Stimulated activated CD4-positive, alpha-beta T cell treated with anti-CD3 and anti-CD28 coated beads, Interleukin-4, amount 100 ng/mL, for 1 hour (primary cell): ENCODE measurements around the gene PSMA7.
"Not testable (repeated sequence)": the region's sequence is repeated elsewhere in the genome, so short reads cannot be mapped to it uniquely, and the experiment has no call there.

Experiments used
- DNase-seq: peaks from one replicate; pipeline ENCODE4 v3.0.0-alpha.2; 2020

Gene PSMA7

DNA sequence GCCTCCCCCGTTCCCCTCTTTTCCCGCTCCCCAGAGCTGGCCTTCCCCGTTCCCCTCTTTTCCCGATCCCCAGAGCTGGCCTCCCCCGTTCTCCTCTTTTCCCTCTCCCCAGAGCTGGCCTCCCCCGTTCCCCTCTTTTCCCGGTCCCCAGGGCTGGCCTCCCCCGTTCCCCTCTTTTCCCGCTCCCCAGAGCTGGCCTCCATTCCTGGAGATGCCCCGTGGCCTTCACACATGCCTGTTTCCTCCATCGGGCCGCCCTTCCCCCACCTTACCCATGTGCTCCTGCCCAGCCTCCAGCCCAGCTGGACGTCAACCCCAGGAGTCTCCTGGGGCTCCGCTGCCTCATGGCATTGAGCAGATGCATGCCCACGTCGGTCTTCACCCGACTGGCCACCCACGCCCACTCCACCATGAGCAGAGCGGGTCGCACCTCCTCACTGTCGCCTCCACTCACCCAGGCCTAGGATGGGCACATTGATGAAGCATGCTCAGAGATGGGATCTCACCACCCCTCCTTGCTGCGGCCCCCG is 8.7 kb upstream of the PSMA7 start:
- no peak for DNase-seq

DNA sequence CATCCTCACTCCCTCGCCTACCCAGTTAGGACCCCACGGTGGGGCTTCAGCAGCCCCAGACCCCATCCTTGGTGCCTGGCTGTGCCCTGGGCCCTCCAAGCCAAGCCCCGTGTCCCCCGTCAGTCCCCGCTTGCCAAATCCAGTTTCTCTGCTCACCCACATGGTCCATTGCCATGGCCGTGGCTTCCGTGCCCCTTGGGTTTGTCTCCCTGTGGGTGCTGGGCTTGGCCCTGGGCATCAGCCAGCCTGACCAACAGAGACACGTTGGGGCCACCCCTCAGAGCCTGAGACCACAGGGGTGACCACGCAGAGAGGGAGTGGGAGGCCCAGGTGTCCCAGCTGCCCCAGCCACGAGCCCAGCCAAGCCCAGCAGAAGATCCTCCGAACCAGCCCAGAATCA is 8.0 kb upstream of the PSMA7 start:
- DNase-seq = no peak

DNA sequence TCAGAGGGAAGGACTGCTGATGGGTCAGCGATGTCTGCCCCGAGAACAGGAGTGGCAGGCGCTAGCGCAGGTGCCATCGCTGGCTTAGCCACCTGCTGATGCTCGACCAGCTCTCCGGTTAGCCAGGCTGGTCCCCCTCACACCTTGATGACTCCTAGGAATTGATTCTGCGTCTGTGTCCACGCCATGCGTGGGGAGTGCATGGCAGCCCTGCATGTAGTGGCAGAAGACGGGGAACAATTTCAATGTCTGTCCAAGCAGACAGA is 7.0 kb upstream of the PSMA7 start:
- no peak for DNase-seq

DNA sequence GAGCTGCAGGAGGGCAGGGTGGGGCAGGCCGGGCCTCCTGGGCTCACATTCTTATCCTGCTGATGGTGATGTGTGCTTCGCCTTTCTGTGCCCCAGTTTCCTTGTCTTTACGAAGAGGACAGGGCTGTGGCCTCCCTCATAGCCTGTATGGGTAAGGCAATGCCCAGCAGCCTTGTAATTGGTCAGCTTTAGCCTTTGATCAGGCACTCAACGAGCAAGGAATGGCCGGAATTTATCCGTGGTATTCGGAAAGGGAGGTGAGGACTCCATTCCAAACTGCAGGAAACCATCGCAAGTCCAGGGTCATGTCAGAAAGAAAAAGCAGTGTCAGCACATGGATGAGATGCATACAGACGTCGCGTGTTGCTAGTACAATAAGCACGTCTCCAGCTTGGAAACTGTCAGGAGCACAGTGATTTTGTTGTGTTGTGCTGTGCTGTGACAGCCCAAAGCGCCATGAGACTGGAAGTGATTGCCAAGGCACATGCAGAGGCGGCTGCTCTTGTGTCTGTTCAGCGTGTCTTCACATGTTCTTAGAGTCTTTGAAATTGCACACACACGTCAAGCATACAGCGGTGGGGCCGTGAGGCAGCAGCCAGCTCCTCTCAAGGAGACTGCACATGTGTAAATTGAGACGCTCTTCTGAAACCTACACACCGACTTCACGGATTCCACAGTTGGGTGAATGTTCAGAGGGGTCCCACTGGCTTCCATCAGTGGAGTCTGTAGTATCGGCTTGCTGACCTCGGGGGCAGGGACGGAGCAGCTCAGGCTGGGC is 6.5 kb upstream of the PSMA7 start:
- DNase-seq = no peak

DNA sequence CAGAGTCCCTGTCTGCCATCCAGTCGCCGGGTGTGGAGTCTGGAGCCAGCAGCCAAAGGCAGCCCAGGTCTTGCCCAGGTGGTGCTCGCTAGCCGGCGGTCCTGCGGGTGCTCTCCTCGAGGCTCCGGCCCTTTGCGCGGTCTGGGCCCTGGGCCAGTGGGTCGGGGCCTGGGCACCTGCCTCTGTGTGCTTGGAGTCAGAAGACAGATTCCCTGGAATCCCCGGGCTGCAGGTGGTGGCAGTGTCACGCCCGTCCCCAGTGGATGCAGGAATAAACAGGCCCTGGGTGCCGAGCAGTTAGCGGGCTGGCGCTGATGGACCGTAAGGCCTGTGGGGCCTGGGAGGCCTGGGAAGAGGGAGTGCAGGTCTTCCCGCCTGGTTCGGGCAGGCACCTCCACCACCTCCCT is 5.7 kb upstream of the PSMA7 start:
- DNase-seq = no peak

DNA sequence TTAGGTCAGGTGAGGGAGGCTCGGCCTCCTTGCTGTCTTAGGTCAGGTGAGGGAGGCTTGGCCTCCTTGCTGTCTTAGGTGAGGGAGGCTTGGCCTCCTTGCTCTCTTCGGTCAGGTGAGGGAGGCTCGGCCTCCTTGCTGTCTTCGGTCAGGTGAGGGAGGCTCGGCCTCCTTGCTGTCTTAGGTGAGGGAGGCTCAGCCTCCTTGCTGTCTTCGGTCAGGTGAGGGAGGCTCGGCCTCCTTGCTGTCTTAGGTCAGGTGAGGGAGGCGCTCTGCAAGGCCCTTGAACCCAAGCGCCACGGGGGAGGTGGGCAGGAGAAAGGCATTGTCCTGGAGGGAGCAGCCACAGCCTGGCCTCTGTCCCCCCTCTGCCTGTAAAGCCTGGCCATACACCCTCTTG is 5.2 kb upstream of the PSMA7 start:
- not testable (repeated sequence) for DNase-seq

DNA sequence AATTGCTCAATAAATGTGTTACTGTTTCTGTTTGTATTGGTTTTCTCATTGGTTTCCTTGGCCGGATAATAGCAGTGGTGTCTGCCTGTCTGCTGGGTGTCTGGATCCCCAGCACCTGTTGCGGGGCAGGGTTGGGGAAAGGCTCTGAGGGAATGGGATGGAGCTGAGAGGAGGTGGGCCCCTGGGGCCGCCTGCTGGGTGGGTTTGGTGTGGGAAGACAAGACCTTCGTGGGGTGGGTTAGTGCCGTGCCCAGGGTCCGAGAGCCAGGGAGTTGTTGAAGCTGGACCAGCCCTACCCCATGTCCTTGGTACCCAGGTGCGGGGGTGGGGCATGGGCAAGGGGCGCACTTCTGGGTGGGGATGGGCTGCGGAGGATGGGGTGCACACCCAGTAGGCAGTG is 4.3 kb upstream of the PSMA7 start:
- no peak for DNase-seq

DNA sequence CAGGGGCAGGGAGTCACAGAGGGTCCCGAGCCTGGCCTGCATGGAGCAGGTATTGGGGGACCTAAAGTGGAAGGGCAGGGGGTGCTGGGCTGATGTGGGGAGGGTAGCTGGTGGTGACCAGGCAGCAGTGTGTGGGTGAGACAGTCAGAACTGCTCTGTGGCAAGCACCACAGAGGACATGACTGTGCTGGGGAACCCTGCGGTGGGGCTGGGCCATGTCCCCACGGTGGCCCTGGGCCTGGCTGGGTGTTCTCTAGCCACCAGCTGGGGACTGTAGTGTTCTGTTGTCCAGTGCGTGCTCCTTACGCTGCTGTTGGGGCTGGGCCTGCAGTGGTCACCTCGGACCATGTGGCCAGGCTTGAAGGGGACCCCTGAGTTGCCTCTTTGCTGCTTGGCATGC is 3.9 kb upstream of the PSMA7 start:
- no peak for DNase-seq

DNA sequence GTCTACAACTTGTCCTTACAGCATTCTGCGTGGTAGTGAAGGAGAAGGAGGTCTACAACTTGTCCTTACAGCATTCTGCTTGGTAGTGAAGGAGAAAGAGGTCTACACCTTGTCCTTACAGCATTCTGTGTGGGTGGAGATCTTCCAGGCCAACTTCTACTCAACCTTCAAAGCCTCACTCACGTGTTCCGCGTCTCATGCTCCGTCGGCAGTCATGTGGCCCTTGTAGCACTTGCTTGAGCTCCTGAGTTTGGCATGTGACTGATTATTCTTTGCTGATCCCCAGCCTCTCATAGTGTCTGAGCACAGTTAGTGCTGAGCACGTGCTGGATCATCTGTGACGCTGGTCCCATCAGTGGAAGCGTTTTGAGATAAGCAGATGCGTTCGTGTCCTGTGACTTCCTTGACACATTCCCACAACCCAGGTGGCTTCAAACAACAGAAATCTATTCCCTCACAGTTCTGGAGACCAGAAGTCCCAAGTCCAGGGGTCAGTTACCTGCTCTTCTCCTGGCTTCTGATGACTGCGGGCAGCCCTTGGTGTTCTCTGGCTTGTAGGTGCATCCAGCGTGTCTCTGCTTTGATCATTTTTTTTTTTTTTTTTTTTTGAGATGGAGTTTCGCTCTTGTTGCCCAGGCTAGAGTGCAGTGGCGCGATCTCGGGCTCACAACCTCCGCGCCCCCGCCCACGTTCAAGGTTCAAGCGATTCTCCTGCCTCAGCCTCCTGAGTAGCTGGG is 3.0 kb upstream of the PSMA7 start:
- DNase-seq = no peak

DNA sequence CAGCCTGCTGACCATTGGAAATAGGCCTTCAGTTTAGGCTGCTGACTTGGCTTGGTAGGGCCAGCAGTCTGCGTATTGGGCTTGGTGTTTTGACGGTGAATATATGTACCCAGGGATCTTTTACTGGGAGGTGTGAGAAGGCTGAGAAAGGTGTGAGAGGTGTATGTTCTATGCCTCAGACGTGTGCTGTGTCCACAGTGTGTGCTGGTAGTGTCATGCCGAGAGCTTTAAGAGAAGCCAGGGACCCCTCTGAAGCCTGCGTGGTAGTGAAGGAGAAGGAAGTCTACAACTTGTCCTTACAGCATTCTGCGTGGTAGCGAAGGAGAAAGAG is 2.5 kb upstream of the PSMA7 start:
- DNase-seq = no peak

DNA sequence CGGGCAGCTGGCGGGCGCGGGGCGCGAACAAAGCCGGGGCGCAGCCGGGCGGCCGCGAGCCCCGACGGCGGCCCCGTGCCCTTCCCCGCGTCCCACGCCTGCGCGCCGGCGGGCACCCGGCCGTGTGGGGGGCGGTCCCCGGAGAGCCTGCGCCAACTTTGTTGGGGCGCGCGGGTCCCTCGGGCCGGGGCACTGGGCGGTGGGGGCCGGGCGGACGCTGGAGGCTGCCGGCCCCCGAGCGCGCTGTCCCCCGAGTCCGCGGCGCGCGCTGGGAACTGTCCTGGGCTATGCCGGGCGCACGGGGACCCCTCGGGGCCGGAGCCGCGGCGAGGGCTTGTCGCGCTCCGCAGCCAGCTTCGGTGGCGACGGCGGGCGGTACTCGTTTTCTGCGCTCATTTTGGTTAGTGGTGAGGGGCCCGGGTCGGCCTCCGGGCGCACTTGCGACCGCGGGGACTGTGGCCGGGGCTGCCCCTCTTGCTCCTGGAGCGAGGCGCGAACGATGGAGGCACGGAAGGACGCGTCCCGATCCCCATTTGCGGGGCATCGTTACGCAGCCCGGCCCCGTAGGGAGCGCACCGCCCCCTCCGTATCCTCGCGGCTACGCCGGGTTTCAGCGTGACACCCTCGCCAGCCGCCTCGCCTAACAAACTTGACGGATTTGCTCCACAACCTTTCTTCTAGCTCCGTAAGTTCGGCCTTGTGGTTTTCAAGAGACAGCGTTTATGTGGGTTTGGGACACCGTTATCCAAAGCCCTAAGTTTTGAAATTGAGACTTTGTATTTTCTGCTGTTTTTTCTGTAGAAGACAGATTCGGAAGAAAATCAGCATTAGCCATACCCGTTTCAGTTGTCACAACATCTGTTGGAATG is 997 bp upstream of the PSMA7 start:
- peak; percentile 67 for DNase-seq

DNA sequence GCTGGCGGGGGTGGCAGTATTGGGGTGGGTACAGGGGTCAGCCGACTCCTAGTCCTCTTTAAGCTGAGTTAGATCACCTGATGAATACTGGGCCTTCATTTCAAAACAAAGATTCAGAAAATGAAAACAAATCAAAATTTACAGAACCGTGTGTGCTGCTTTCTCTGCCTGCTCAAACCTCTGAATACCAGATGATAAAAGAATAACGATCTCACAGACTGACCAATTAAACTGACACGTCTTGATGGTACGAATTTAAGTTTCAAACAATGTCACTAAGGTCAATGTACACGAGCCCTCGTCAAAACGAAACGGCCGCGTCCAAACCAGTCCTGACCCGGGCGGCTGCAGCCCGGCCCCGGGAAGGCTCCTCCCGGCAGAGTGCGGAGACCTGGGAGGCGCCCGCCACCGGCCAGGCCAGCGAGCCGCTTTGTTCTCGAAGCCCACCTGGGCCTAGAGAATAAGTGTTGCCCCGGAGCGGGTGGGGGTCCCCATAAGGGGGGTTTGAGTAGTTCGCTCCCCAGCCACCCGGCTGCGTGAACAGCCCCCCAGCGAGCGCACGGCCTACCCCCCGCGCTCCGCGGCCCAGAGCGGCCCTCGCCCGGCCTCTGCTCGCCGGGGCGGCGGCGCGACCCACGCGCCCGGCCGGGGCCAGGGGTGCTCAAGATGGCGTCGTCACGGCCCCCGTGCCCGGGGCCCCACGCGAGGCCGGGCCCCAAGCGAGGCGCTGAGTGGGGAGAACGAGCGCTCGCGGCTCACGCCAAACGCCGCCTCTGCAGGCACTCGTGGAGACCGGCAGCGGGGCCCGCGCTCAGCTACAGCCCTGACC is 728 bp downstream of the PSMA7 start:
- DNase-seq = peak; percentile 22

DNA sequence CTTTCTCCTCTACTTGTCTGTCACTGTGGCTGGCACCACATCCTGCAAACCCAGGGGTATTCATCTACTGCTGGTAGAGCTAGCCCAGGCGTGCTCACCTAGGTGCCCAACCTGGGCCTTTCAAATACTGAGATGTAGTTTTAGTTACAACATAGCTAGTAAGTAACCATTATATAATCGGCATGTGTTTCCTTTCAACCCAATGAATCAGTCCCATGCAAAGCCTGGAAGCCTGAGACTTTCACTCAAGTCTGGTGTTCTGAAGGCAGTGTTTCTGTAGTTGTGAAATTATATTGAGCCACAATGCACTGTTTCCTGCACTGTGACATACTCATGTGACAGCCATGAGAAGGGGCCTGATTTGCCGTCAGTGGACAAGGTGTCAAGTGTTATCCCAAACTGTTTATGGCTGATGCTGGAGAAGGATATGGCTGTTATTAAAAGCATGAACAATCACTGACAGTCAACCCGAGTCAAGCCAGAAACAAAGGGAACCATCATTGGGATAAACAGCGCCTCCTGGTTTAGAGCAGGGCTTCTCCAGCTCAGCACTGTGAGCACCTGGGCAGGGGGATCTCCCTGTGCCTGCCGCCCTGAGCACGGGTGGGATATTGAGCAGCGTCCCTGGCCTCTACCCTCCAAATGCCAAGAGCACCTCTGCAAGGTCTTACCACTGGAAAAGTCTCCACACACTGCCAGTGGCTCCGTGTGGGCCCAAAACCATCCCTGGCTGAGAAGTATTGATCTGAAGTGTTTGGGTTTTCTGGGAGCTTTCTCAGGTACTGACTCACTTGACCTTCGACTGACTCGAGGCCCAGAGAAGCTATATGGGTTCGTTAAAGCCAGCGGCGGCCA is 1.6 kb downstream of the PSMA7 start:
- no peak for DNase-seq

DNA sequence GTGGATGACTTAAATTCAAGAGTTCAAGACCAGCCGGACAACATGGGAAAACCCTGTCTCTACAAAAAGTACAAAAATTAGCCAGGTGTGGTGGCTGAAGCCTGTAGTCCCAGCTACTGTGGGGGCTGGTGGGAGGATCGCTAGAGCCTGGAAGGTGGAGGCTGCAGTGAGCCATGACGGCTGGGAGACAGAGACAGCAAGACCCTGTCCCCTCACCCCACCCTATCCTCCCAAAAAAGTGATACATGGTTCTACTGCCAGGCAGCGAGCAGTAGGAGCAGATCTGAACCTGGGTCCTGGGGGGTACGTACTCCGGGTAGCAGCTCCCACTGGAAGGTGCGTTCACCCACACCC is 2.2 kb downstream of the PSMA7 start:
- no peak for DNase-seq

DNA sequence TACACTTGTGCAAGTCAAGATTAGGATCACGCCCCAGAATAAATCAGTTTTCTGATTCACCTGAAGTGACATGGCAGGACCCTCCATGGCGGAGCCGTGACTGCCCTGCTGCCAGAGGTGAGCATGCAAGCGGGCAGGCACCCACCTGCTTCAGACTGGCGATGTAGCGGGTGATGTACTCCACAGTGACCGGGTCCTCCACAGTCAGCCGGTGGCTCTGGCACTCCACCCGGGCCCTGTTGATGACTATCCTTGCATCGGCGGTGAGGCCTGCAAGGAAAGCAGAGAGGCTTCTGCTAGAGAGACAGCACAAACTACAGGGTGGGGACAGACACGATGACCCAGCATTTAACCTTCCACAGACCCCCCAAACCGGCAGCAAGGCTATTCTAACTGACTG is 3.6 kb downstream of the PSMA7 start:
- DNase-seq = no peak

DNA sequence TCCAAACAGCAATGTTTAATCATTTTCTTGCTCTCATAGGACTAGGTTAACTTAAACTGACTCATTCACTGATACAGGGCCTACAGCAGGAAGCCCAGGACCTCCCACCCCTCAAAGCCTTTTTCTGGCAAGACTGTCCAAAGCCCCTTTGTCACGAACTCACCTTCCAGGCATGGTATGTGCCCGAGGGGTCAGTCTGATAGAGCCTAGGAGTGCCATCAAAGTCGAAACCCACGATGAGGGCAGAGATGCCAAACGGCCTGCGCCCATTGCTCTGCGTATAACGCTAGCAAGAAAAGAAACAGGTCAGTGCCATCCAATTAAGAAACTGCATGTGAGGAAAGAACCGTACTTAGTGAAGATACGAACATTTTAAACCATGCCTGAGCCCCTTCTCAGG is 4.3 kb downstream of the PSMA7 start:
- no peak for DNase-seq

DNA sequence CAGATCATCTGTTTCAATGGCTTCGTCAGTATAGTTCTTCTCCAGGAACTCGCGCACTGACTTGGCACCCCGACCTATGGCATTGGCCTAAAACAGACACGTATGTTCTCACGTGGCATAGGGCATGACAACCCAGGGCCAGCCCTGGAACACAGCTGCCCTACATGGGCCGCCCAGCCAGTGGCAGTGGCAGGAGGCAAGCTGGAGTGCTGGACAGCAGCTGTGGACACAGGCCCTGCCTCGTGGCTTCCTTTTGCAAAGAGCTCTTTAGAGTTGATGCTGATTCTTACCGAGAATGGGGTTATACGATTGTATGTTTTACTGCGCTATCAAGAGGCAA is 5.0 kb downstream of the PSMA7 start:
- no peak for DNase-seq

DNA sequence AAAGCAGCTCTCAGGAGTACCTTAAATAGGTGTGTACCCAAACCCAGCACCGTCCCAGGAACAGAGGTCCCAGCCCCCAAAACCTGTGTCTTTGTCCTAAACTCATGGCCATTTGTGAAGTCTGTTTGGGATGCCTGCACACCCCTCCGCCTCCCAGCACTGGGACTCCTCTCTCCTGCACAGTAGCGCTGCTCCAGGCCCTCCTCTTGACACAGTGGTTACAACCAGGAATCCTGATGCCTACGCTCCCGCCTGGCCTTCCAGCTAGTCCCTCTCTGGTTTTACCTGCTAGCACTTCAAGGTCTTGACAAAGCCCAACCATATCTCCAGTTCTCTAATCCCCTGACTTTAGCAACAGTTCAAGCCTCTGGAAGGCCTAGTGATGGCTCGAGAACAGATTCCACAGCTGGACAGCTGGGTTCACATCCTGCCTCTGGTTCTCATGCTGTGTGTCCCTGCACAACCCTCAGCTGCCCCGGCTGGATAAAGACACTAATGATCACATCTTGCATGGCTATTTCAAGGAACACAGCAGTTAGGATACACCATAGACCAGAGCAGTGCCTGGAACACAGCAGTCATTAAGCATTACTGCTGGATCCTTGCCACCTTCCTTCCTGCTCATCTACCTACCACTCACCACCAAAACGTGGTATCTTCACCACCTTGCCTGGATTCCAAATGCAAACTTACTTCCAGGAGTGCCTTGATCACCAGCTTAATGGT is 5.6 kb downstream of the PSMA7 start:
- DNase-seq = no peak

DNA sequence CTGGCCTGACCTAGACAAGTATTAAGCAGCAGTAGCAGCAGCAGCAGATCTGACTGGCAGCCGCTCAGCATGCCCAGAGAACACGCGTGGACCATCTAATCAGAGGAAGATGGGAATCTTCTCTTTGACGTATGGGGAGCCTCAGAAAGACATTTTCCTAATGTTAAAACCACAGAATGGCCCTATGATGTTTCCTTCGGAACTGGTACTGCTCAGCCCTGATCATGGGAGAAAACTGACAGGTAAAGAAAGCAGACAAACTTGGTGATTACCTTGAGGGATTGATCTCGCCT is 6.2 kb downstream of the PSMA7 start:
- DNase-seq = no peak

DNA sequence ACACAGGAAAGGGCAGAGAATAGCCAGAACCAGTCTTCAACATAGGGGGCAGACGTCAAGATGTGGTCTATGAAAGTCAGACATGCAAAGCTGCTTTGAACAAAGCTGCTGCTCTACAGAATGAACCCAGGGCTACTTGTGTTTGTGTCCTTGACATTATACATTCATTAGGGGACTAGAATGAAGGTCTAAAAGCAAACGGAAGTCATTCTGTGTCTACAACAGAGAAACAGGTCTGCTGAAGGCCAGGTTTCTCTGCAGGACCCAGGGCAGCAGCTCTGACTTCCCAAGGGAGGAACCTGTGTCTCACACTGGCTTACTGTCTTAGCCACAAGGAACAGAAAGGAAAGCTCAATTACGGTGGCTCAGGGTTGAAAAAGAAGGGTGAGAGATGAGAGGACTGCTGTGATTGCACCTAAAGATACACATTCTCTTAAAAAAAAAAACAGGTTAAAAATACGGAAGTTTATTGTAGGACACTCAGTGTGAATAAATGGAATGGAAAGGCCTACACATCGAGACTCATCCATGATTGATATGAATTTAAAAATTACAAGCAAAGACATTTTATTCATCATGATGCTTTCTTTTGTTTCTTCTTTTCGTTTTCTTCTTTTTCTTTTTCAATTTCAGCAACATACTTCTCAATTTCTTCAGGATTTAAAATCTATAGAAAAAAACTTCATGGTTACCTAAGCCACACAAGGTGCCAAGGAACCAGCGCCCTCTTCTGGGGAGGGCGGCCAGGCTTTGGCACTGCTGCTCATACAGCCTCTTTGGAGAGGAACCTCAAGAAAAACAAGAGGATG is 6.7 kb downstream of the PSMA7 start:
- peak; percentile 69 for DNase-seq
